ENCODE data around the gene FAM163B. TPM values are rescaled to one million over a fixed set of nuclear protein-coding genes. Genes with fewer than 3 reads are reported as not detected.

Gene FAM163B
- total RNA-seq, 4 donors from 2014 or later: not detected

- WGBS: 84% methylated on average over 7 of the region's 7 CpGs
- Histone ChIP-seq H3K27me3 (peaks cover 0 to 46% (median 0%) of the 10 kb centered on the region in 4 donors), H3K4me3 (no peak overlapping the region), H3K36me3 (no peaks in the 10 kb centered on the region), H3K4me1 (no peaks in the 10 kb centered on the region), H3K27ac (replicated peaks in 1 of 4) (no peak overlapping the region), H3K9me3 (peaks cover 0 to 31% (median 25%) of the 10 kb centered on the region in 4 donors)
- TF ChIP-seq, protein P1, sequence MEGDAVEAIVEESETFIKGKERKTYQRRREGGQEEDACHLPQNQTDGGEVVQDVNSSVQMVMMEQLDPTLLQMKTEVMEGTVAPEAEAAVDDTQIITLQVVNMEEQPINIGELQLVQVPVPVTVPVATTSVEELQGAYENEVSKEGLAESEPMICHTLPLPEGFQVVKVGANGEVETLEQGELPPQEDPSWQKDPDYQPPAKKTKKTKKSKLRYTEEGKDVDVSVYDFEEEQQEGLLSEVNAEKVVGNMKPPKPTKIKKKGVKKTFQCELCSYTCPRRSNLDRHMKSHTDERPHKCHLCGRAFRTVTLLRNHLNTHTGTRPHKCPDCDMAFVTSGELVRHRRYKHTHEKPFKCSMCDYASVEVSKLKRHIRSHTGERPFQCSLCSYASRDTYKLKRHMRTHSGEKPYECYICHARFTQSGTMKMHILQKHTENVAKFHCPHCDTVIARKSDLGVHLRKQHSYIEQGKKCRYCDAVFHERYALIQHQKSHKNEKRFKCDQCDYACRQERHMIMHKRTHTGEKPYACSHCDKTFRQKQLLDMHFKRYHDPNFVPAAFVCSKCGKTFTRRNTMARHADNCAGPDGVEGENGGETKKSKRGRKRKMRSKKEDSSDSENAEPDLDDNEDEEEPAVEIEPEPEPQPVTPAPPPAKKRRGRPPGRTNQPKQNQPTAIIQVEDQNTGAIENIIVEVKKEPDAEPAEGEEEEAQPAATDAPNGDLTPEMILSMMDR (IDR thresholded peaks at IDR 0.05): no peak
- TF ChIP-seq EP300 (IDR thresholded peaks at IDR 0.05) (no peak), POLR2AphosphoS5 (IDR thresholded peaks at IDR 0.05) (no peak), POLR2A (IDR thresholded peaks at IDR 0.05; ENCODE audit: low read depth) (no peak)
- intact Hi-C loops (cut with DNase I): no loop called here
- no peak for DNase-seq (ENCODE audit: extremely low spot score)
These were observed 11.8 kb downstream of the FAM163B start for GRCh38 chr9:133597316-133597957.

GRCh38 chr9:133595910-133596309 lies 13.3 kb downstream of the FAM163B start:
- TF ChIP-seq, protein P1 (IDR thresholded peaks at IDR 0.05): no peak
- no peak for TF ChIP-seq EP300 (IDR thresholded peaks at IDR 0.05)
- TF ChIP-seq POLR2A (IDR thresholded peaks at IDR 0.05; ENCODE audit: low read depth): no peak
- no peak for TF ChIP-seq POLR2AphosphoS5 (IDR thresholded peaks at IDR 0.05)
- no peak for DNase-seq (ENCODE audit: extremely low spot score)
- Histone ChIP-seq H3K36me3 (no peaks in the 10 kb centered on the region), H3K4me3 (no peak overlapping the region), H3K9me3 (peaks cover 0 to 31% (median 25%) of the 10 kb centered on the region in 4 donors), H3K27ac (replicated peaks in 1 of 4) (no peak overlapping the region), H3K27me3 (peaks cover 0 to 46% (median 0%) of the 10 kb centered on the region in 4 donors), H3K4me1 (no peaks in the 10 kb centered on the region)
- intact Hi-C loops (cut with DNase I): no loop called here
- 83% methylated on average over 8 of the region's 8 CpGs for WGBS

- intact Hi-C loops (cut with DNase I): no loop called here
- Histone ChIP-seq H3K27me3 (peaks cover 0 to 54% (median 0%) of the 10 kb centered on the region in 4 donors), H3K27ac (replicated peaks in 1 of 4) (no peak overlapping the region), H3K4me1 (no peaks in the 10 kb centered on the region), H3K36me3 (no peaks in the 10 kb centered on the region), H3K4me3 (no peak overlapping the region), H3K9me3 (peaks cover 0 to 31% (median 25%) of the 10 kb centered on the region in 4 donors)
- WGBS: 97% methylated on average over 2 of the region's 2 CpGs
- TF ChIP-seq POLR2AphosphoS5 (IDR thresholded peaks at IDR 0.05) (no peak), EP300 (IDR thresholded peaks at IDR 0.05) (no peak), POLR2A (IDR thresholded peaks at IDR 0.05; ENCODE audit: low read depth) (no peak)
- TF ChIP-seq, protein P1 (IDR thresholded peaks at IDR 0.05): no peak
- DNase-seq (ENCODE audit: extremely low spot score): no peak
These were observed 14.9 kb downstream of the FAM163B start for GRCh38 chr9:133594310-133594709.

DNA sequence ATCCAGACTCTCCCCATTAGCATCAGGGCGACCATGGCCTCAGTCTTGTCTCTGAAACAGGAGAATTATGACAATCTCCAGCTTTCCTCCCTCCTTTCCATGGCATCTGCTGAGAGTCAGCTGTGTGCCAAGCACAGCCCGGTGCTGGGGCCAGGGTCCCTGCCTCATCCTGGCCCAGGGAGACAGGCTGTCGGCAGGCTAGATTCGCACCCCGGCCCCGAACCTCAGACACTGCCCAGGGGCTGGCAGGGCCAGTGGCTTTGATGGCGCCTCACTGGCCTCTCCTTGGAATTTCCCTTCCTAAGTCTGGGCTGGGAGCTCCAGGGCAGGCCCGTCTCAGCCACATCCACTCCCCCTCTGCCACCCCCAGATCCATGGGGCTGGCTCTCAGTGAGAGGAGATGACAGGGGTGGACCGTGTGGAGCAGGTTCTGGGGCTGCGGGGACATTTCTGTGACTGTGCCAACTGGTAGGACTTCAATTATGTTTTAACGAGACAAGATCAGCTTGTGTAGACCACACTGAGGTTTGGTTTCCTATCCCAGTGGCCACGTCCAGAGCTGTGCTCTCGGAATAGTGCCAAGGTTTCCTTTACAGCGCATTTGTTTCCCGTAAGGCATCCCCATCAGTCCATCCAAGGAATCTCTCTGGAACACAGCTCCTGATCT lies 15.5 kb downstream of the FAM163B start:
- H3K4me1 ChIP-seq: no peaks in the 10 kb centered on the region
- DNase-seq (ENCODE audit: extremely low spot score): no peak
- H3K36me3 ChIP-seq: no peaks in the 10 kb centered on the region
- no peak overlapping the region for H3K4me3 ChIP-seq
- peaks cover 0 to 60% (median 0%) of the 10 kb centered on the region in 4 donors for H3K27me3 ChIP-seq
- H3K27ac ChIP-seq (replicated peaks in 1 of 4): no peak overlapping the region
- WGBS: 79% methylated on average over 13 of the region's 15 CpGs
- peaks cover 0 to 28% (median 25%) of the 10 kb centered on the region in 4 donors for H3K9me3 ChIP-seq
- no peak for TF ChIP-seq POLR2A (IDR thresholded peaks at IDR 0.05; ENCODE audit: low read depth)
- TF ChIP-seq, protein P1 (IDR thresholded peaks at IDR 0.05): no peak
- TF ChIP-seq EP300 (IDR thresholded peaks at IDR 0.05): no peak
- no peak for TF ChIP-seq POLR2AphosphoS5 (IDR thresholded peaks at IDR 0.05)
- intact Hi-C loops (cut with DNase I): no loop called here
